ENCODE results near the gene WDR44. TPM values are rescaled to one million over a fixed set of nuclear protein-coding genes. Genes with fewer than 3 reads are reported as not detected.
A peak's percentile ranks its signal among the peaks of the same experiment; 100 is the strongest.
"Not testable (repeated sequence)": the region's sequence is repeated elsewhere in the genome, so short reads cannot be mapped to it uniquely, and the experiment has no call there.

Gene WDR44, protein sequence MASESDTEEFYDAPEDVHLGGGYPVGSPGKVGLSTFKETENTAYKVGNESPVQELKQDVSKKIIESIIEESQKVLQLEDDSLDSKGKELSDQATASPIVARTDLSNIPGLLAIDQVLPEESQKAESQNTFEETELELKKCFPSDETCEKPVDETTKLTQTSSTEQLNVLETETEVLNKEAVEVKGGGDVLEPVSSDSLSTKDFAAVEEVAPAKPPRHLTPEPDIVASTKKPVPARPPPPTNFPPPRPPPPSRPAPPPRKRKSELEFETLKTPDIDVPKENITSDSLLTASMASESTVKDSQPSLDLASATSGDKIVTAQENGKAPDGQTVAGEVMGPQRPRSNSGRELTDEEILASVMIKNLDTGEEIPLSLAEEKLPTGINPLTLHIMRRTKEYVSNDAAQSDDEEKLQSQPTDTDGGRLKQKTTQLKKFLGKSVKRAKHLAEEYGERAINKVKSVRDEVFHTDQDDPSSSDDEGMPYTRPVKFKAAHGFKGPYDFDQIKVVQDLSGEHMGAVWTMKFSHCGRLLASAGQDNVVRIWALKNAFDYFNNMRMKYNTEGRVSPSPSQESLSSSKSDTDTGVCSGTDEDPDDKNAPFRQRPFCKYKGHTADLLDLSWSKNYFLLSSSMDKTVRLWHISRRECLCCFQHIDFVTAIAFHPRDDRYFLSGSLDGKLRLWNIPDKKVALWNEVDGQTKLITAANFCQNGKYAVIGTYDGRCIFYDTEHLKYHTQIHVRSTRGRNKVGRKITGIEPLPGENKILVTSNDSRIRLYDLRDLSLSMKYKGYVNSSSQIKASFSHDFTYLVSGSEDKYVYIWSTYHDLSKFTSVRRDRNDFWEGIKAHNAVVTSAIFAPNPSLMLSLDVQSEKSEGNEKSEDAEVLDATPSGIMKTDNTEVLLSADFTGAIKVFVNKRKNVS
- total RNA-seq (10 to 100 TPM; 11.0 to 17.9 (median 15.3) TPM), polyA plus RNA-seq (10 to 100 TPM in 1 of 2 donors, 1 to 10 TPM in 1; 6.1 to 17.2 TPM)
- long read RNA-seq, donor 1, partial matches to known transcripts = 1 of 3 reads
- long read RNA-seq, donor 1, other reads (novel, unspliced or antisense) = 2 of 3 reads
- long read RNA-seq, donor 2, full-length matches to known transcripts = 9 of 17 reads
- long read RNA-seq, donor 2, partial matches to known transcripts = 8 of 17 reads
- long read RNA-seq, donor 2, other reads (novel, unspliced or antisense) = 0 of 17 reads
- long read RNA-seq, donor 3, full-length matches to known transcripts = 5 of 15 reads
- long read RNA-seq, donor 3, partial matches to known transcripts = 4 of 15 reads
- long read RNA-seq, donor 3, other reads (novel, unspliced or antisense) = 6 of 15 reads

- Histone ChIP-seq H3K9me3 (no peaks in the 10 kb centered on the region), H3K27ac (peak within 1 kb of the TSS; percentile 88 to 95), H3K36me3 (no peaks in the 10 kb centered on the region), H3K4me3 (peak within 1 kb of the TSS; percentile 54), H3K27me3 (no peaks in the 10 kb centered on the region), H3K4me1 (ENCODE audit: insufficient read depth) (no peaks in the 10 kb centered on the region)
- peak; percentile 93 to 96 (median 95) for DNase-seq
- TF ChIP-seq CTCF (IDR thresholded peaks at IDR 0.05) = no peak
- no peak for TF ChIP-seq EP300 (IDR thresholded peaks at IDR 0.05)
- TF ChIP-seq POLR2A (IDR thresholded peaks at IDR 0.05) = peak; percentile 63
- WGBS, 3 donors = 27 to 47% (median 38%) methylated on average over 60 of the region's 60 CpGs
- intact Hi-C loops (cut with DNase I) = no loop called here
Observed at GRCh38 chrX:118345464-118346257, at the start of gene WDR44. TSS of gene WDR44 (plus strand) at chrX:118346106. CDS start at chrX:118346504, 398 bp downstream.

GRCh38 chrX:118305827-118306226, 40.1 kb upstream of the WDR44 start:
- intact Hi-C loops (cut with DNase I); H3K27ac ChIP-seq; H3K36me3 ChIP-seq; H3K4me1 ChIP-seq (ENCODE audit: insufficient read depth); H3K9me3 ChIP-seq; DNase-seq; H3K4me3 ChIP-seq; H3K27me3 ChIP-seq: not testable (repeated sequence)
- 68 to 84% (median 78%) methylated on average over 2 of the region's 2 CpGs for WGBS, 3 donors

DNA sequence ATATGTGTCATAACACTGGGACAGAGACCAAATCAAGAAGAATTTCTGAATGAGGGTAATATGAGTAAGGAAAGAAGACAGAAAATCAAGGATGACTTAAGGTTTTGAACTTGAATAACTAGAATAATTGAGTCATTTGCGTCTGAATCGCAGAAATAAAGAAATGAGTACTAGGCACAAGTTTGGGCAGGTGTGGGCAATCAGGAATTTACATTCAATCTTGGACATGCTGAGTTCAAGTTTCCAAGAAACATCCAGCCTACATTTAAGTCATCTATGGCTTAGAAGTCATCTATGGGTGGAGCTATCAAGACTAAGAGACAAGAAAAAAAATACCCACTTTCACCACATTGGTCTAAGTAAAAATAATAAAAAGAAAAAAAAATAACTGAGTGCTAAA, 30.4 kb upstream of the WDR44 start:
- Histone ChIP-seq H3K27ac (no peak overlapping the region), H3K36me3 (no peaks in the 10 kb centered on the region), H3K27me3 (no peaks in the 10 kb centered on the region), H3K4me1 (ENCODE audit: insufficient read depth) (no peaks in the 10 kb centered on the region), H3K4me3 (no peak overlapping the region), H3K9me3 (no peaks in the 10 kb centered on the region)
- 63 to 72% (median 66%) methylated on average over 2 of the region's 2 CpGs for whole genome bisulfite sequencing, 3 donors
- DNase-seq = no peak
- intact Hi-C loops (cut with DNase I) = no loop called here
- TF ChIP-seq CTCF (IDR thresholded peaks at IDR 0.05) = no peak
- no peak for TF ChIP-seq EP300 (IDR thresholded peaks at IDR 0.05)
- no peak for TF ChIP-seq POLR2A (IDR thresholded peaks at IDR 0.05)

DNA sequence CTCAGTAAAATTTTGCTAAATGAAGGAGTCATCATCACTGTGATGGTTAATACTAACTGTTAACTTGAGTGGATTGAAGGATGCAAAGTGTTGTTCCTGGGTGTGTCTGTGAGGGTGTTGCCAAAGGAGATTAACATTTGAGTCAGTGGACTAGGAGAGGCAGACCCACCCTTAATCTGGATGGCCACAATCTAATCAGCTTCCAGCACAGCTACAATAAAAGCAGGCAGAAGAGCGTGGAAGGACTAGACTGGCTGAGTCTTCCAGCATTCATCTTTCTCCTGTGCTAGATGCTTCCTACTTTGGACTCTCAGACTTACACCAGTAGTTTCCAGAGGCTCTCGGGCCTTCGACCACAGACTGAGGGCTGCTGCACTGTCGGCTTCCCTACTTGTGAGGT, 21.3 kb upstream of the WDR44 start:
- intact Hi-C loops (cut with DNase I) = no loop called here
- no peak for DNase-seq
- H3K4me1 ChIP-seq (ENCODE audit: insufficient read depth) = no peaks in the 10 kb centered on the region
- 75 to 83% (median 76%) methylated on average over 4 of the region's 4 CpGs for WGBS, 3 donors
- no peaks in the 10 kb centered on the region for H3K27me3 ChIP-seq
- TF ChIP-seq POLR2A (IDR thresholded peaks at IDR 0.05) (no peak), EP300 (IDR thresholded peaks at IDR 0.05) (no peak), CTCF (IDR thresholded peaks at IDR 0.05) (no peak)
- H3K9me3 ChIP-seq = no peaks in the 10 kb centered on the region
- no peaks in the 10 kb centered on the region for H3K36me3 ChIP-seq
- H3K4me3 ChIP-seq = no peak overlapping the region
- no peak overlapping the region for H3K27ac ChIP-seq
